ENCODE results near the gene UBE4B. TPM values are rescaled to one million over a fixed set of nuclear protein-coding genes. Genes with fewer than 3 reads are reported as not detected.

Gene UBE4B
- total and polyA plus RNA-seq, 2 of the 4 experiments (the other 2 are of a cell fraction): 26.5 to 39.3 TPM

GRCh38 chr1:10209905-10210810, 177.4 kb downstream of the UBE4B start, which contains the start of gene KIF1B (continued):
- TF ChIP-seq USF2 (IDR thresholded peaks at IDR 0.05; ENCODE audit: low read depth, low read length): no peak
- TF ChIP-seq NFE2L2 (IDR thresholded peaks at IDR 0.05; ENCODE audit: low read depth, low read length): no peak
- TF ChIP-seq FOS (IDR thresholded peaks at IDR 0.05; ENCODE audit: low read depth, low read length): peak; percentile 90
